GM21723 (cell line): ENCODE data around the gene POLA1.
"Not testable (repeated sequence)": the region's sequence is repeated elsewhere in the genome, so short reads cannot be mapped to it uniquely, and the experiment has no call there.

Source experiments
- ATAC-seq: cut with Tn5 transposase; IDR thresholded peaks from one replicate; pipeline ENCODE4 v1.9.1; 2021; ENCODE audit warnings: mild to moderate bottlenecking, moderate library complexity; ENCODE audit not compliant: unreplicated experiment

The POLA1 gene

DNA sequence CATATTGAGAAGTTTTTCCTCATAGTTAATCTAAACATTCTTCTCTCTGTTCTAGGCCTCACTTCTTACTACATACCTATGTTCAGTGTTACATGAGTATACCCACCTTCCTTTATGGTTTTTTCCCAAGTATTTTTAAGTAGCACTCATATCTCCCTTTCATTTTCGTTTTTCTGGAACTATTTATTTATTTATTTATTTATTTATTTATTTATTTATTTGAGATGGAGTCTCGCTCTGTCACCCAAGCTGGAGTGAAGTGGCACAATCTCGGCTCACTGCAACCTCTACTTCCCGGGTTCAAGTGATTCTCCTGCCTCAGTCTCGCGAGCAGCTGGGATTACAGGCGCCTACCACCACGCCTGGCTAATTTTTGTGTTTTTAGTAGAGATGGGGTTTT, 170.1 kb downstream of the POLA1 start:
- ATAC-seq = not testable (repeated sequence)

DNA sequence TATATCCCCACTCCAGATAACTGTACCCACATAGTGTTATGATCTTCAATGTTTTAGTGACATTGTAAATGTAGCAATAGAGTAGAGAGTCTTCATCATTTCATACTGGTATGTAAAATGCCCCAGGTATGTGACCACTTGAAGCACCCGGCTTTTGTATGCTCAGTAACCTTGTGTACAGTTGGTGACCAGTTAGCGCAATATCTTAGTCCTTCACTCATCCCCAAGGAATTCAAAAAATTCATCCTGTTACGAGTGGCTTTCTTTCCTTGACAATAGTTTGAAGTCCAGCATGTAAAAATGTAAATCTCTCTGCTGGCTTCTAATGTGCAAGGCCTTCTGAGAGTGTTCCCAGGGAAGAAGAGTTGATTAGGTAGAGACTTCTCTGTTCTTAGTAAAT, 176.4 kb downstream of the POLA1 start:
- no peak for ATAC-seq

DNA sequence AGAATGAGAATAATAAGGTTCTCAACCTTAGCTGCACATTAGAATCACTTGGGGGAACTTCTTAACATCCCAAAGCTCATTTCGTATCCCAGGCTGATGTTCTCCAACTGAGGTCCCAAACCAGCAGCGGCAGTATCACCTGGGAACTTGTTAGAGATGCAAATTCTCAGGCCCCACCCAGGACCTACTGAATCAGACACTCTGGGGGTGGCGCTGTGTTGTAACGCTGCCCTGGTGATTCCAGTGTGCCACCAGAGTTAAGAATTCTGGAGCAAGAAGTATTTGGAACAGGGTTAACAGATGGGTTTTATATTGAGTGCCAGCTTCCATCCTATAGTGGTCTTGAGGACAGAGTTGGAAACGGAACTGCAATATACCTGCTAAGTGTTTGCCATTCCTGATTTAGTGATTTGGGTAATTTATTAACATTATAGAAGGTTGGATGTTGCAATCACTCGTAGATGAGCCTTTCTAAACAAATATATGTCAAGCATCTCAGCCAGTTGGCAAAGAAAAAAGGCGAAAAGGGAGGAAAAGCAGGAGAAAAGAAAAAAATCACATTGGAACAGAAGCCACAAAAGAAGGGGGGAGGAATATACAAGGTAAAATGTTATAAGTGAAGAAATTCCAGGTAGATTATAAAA, 181.0 kb downstream of the POLA1 start:
- no peak for ATAC-seq

DNA sequence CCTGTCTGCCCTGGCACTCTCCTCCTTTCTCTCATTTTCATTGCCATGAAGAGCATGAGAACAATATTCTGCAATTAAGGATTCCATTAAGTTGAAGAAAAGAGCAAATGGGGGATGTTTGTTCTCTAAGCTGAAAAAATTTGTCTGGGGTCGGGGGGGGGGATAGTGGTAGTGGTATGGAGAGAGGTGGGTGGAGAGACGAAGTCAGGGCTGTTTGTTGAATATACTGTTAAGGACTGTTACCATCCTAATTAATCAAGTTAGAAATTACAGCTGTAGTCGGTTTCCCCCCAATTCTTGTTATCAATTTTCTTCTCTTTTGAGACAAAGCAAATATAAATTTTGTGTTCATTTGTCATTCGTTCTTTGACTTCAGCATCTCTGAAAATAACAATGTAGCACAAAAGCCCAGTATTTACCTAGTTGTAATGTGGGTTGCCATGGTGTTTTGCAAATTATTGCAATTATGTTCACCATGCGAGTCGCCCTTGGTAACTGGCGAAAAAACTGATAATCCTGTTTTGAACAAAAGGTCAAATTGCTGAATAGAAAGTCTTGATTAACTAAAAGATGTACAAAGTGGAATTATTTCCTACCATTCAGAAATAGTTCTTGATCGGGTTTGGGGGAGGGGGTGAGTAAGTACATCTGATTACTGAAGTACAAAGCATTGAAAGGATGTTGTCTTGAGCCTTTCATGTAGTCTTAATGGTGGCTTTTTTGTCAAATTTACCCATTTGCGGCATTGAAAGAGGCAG, 183.0 kb downstream of the POLA1 start:
- no peak for ATAC-seq

DNA sequence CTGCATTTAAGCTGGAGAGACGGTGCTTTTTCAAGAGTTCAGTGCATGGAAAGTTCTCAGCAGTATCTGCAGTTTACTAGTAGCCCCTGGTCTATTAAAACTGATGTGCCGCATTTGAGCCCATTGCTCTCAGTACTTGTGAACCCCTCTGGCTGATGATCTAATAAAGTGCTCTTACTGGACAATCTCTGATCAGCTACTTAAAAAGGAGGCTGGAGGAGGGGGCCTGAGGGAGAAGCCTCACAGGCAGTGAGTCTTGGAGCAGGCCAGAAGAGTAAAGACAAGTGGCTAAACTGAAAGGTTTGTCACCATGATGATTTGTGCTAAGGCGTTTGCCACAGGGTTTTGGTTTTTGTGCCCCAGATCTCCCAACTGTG, 183.6 kb downstream of the POLA1 start:
- no peak for ATAC-seq

DNA sequence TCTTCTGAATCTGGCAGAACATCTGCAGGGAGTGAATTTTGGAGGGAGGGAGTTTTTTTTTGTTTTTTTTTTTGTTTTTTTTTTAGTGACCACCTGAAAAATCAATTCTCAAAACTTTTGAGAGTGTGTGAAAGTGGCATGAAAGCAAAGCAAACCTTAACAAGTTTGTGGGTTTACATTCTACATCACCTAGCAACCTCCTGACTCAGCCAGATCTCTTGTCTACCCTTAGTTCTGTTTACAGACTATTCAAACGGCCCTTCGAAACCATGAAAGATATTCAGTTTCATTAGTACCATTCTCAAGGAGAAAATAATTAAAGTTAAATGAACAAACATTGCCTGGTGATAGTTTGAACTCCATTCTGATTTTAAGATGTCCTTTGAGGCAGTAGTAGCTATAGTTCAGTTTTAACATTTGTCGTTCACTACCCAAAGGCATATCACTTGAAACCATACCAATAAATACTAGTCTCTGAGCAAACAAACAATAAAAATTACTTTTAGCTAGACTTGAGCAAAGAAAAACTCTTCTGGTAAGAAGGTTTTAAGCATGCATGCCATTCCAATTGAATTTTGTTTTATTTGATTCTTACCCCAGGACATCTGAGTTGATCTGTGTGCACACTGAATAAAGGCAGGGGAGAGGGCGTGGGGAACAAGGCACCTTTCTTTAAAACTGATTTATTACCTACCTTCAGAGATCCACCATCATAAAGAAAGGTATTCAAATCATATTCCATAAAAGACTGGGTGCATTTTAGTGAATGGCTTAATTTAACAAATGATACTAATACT, 184.3 kb downstream of the POLA1 start:
- no peak for ATAC-seq

DNA sequence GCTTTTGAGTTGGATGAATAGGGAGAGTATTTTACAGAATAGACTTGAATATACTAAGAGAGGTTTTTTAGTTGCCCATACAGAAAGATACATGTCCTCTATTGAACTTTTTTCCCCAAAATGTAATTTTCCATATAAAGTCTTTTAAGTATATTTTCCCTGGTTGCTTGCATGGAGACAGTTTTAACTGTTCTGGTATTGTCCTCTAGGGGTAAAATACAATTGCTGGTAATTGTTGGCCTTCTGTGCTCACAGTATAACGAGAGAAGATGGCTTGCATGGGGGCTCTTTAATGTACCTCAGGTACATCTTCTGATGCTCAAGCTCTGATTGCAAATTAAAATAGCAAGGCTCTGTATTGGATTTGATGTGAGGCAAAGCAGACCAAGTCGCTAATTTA, 186.0 kb downstream of the POLA1 start:
- no peak for ATAC-seq

DNA sequence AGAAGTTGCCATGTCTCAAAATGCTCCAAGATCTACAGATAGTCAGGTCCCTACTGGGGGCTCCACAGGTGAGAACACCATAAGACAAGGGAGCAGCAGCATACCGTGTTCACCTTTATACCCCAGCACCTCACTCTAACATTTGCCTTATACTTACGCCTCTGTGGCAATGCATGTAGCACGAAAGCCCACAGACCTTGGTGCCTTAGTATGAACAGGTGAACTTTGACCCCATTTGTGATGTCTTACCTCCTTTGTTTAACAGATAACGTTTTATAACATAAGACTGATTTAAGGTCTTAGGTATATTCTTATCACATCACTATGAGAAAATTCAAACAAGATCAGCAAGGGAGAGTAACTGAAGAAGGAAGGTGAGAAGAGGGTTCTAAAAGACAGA, 193.2 kb downstream of the POLA1 start:
- ATAC-seq = no peak

DNA sequence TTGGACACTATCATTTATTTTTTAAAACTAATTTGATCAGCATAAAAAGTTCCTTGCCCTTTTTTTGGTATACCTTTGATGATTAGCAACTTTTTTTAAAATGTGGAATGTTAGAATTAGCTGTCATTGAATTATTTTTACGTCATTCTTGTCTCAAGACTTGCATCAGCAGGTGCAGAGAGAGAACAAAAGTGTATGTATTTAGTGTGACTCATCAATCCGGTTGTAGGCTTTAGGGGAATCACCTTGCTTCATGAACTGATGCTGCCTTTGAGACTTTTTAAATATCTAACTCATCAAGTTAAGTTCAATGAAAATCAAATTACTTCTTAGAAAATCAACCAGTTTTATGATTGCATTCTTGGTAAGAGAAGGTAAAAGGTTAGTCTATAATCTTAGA, 197.0 kb downstream of the POLA1 start:
- ATAC-seq = no peak

DNA sequence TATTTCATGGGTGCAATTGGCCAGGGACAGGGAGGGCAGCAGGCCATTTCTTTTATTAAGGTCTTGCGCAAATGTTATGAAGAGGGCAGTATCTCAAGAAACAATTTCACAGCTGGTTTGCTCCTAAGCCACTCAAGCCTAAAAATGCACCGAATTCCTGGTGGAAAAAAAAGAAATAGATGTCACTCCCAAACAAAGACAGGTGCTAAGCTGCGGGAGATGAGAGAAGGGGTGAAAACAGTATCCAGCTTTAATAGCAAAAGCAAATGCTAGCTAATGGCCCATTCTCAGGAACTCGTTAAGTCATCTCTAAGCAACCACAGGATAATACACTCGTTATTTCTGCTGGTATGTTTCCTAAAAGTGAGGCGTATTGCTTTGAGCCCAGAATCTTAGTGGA, 205.7 kb downstream of the POLA1 start:
- ATAC-seq = no peak

DNA sequence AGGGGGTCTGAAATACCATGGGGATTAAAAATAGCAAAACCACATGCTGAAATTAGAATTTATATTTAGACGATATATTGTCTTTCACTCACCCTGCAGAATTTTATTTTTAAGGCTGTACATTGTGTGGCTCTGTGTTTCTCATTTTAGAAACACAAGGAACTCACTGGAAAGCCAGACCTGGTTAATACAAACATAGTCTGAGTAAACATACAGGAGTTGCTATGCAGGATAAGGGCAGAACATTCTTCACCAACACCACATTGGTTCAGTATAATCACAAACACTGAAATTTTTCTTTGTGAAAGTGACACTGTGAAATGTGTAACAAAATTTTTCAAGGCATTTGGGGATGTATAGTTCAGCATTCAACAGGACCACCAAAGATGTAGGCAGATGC, 206.5 kb downstream of the POLA1 start:
- no peak for ATAC-seq

DNA sequence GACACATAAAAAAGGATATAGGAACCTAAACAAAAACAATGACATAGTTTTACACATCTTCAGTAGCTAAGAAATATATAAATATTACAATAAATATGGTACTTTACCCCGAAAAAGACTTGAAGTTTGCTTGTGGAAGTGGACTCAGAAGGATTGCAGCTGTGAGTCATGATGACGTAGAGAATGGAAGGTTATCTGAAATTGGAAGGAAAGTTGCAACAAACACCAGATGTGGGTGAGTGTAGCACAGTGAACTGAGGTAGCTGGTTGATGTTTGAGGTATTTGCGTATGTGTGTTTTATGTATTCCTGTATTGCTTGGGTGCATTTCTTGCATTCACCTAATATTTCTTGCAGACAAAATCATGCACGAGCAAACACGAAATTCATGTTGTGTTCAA, 209.1 kb downstream of the POLA1 start:
- no peak for ATAC-seq

DNA sequence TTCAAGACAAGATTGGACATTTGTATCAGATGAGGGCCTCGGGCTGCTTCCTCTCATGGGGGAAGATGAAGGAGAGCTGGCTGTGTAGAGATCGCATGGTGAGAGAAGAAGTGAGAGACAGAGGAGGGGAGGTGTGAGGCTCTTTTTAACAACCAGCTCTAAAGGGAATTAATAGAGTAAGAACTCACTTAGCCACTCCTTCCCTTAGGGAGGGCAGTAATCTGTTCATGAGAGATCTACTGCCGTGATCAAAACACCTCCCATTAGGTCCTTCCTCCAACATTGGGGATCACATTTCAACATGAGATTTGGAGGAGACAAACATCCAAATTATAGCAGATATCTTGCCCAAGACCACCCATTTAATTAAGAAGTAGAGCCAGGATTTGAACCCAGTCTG, 225.0 kb downstream of the POLA1 start:
- no peak for ATAC-seq

DNA sequence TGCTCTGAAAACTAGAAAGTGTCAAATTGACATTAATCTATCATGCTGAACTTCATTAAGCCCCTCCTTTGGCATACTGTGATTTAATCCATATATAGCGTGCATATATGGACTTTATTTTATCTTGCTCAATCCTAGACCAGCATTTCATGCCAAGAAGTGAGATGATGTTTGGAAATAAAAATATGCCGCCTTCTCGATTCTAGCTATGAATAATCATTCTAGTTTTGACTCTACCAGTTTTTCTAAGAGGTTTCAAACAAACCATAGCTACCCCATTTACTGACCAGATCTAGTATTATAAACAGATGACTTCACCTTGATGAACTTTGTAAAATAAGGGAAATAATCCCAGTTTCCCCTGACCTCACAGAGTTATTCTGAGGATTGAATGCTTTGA, 227.1 kb downstream of the POLA1 start:
- ATAC-seq = peak; percentile 71

DNA sequence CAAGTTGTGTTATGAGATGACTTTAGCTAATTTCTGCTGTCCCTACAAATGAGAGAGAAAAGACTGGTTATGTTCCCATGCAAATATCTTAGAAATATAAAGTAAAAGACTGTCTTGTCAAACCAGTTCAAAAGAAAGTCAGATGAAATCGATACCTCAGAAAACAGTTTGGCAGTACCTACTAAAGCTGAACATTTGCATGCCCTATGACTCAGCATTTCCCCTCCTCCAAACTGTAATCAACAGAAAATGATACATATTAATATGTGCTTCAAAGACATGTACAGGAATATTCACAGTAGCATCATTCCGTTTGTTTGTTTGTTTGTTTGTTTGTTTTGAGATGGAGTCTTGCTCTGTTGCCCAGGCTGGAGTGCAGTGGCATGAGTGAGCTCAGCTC, 231.7 kb downstream of the POLA1 start:
- ATAC-seq = no peak

DNA sequence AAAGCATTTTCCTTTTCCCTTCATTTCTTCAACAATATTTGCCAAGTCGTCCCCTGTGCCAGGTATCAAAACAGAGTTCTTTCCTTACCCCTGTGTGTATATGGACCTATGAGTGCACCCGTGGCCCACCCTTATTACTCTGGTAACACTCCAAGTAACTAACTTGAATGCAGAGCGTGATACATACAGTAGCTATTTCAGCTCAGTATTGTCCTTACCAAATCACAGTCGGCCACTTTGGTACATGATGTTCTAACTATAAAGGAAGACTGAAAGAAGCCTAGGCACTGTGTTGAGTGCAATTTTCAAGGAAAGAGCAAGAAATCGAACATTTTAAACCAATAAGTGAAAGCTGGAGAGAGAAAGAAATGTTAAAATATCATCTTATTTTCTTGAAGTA, 233.7 kb downstream of the POLA1 start:
- no peak for ATAC-seq

DNA sequence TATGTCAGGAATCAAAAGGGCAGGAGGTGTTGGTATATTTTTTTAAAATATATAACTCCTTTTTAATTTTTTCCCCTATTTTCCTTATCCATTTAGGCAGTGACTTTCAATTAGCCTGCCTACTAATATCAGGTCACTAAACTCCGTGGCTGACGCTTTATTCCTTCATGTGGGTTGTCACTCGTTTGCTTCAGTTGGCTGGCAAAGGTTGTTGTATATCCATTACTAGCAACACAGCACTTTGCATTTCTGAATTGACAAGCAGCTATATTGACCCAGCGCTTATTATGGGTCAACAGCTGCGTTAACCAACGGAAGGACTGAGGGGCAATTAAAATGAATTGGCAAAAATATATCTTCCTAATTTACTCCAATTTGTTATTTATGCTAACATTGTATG, 234.4 kb downstream of the POLA1 start:
- ATAC-seq = no peak

DNA sequence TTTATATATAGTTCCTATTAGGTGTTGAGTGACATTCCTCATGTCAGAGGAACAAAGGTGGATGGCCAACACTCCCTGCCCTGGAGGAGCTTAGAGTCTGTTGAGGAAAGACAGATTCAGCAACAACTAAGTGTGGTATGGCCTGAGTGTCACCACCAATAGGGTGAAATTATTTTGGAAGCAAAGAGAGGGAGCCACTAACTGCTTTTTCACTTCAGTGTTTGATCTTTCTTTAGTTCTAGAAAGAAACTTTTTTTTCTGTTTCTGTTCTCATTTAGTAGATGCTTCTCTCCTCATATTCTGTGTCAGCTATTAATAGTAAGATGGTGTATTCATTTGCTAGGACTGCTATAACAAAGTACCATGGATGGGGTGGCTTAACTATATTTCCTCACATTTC, 240.6 kb downstream of the POLA1 start:
- no peak for ATAC-seq

DNA sequence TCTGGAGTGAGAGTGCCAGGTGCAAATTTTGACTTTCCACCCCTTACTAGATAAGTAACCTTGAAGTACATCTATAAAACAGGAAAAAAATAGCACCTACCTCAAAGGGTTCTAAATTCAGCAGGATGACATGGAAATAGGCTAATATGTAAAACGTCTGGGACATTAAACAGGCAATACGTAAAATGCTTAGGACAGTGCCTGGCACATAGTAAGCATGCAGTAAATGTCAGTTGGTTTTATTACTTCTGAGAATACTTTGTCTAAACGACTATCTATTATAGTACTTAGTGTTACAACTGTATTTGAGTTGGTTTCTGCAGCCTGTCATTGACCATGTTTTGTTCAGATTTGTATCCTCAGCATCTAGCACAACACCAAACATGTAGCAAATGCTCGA, 251.3 kb downstream of the POLA1 start:
- no peak for ATAC-seq

DNA sequence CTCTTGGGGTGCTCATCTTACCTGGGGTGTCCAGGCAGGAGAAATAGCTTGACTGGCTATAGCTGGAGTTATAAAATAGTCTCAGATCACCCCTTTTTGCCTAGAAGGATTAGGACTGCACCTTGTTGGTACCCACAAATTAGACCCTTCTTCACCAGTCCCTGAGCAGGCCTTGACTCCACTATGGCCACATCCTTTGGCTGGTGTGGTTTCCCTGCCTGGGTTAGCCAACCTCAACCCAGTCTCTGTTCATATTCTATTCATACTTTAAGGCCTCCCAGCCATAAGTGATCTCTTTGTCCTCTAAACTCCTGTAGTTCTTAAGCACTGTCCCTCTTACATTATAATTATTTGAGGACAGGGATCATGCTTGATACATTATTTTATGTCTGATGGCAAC, 252.7 kb downstream of the POLA1 start:
- ATAC-seq = no peak

DNA sequence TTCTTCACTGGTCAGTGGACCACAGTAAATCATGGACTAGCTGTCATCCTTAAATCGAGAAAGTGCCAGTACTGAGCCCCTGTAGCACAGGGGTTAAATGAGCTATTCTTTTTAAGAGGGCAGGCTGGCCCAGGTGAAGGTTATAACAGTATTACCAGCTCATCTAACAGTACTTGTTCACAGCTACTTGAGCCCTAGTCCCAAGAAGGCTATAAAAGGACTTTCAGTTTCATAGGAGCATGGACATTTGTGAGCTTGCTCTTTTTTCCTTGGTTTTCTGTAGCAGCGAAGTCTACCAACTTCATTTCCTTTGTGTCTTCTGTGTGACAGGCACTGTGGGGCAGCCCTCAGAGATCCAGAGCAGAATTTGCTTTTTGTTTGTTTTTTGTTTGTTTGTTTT, 261.0 kb downstream of the POLA1 start:
- no peak for ATAC-seq

DNA sequence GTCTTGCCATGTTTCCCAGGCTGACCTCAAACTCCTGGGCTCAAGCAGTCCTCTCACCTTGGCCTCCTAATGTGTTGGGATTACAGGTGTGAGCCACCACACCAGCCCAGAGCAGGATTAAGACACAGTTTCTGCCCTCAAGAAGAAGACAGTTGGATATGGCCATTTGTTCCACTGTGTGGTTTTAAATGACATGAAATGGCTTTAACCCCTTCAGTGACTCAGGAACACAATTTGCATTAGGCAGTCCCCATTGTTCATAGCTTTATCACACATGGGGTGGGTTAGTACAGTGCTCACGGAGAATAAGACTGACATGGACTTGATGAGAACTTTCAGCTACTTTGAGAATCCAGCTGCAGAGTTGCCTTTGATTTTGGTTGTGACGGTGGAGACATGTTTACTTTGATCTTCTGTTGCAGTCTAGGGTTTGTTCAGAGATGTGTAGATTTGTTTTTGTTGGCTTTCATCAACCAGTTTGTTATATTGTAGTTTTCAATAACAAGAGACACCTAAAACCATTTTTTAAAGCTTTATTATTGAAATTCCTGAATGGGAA, 261.7 kb downstream of the POLA1 start:
- ATAC-seq = no peak
